ENCODE results near the gene ACTL10.

ACTL10 gene

DNA sequence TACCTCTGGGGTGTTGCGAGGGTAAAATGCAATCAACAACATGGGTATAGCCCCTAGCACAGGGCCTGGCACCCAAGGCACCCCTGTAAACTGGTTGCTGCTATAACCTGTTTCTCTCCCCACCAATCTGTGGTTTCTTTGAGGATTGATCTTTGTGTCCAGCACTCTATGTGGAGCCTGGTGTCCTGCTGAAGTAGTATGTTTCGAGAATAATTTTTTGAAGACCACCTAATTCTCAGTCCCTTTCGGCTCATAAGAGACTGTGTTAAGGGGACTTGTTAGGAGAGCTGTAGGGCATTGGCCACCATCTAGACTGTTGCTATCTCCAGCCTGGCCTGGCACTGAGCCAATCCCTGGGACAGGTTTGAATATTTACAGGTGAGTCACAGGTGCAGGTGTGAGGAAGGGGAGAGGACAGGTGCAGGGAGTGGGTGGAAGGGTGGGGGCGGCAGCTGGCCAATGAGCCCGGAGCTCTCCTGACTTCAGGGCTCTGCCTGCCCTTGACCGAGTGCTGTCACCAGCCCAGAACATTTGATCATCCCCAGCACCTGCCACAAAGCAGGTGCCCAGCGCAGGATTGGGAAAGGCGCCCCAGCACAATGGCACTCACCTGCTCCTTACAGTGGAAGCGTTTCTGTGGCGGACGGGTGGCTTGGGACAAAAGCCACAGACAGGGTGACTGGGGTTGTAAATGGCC is 12.7 kb upstream of the ACTL10 start:
- Mint-ChIP-seq H3K36me3 (ENCODE audit: low read depth) (peaks cover 22% of the 10 kb centered on the region), H3K4me3 (no peak overlapping the region), H3K4me1 (ENCODE audit: low read depth) (peaks cover 8% of the 10 kb centered on the region), H3K27ac (no peak overlapping the region), H3K9me3 (no peaks in the 10 kb centered on the region), H3K27me3 (peaks cover 2% of the 10 kb centered on the region)
- intact Hi-C loops (cut with micrococcal nuclease), result no loop called here

GRCh38 chr20:33654680-33655161 is 12.0 kb upstream of the ACTL10 start:
- Mint-ChIP-seq H3K36me3 (ENCODE audit: low read depth) (peaks cover 28% of the 10 kb centered on the region), H3K4me3 (no peak overlapping the region), H3K9me3 (no peaks in the 10 kb centered on the region), H3K27ac (no peak overlapping the region), H3K27me3 (peaks cover 2% of the 10 kb centered on the region), H3K4me1 (ENCODE audit: low read depth) (peaks cover 8% of the 10 kb centered on the region)
- intact Hi-C loops (cut with micrococcal nuclease), result no loop called here

GRCh38 chr20:33655164-33655563 is 11.6 kb upstream of the ACTL10 start:
- no peak overlapping the region for H3K4me3 Mint-ChIP-seq
- peaks cover 8% of the 10 kb centered on the region for H3K4me1 Mint-ChIP-seq (ENCODE audit: low read depth)

GRCh38 chr20:33656010-33656782 is 10.5 kb upstream of the ACTL10 start:
- H3K27ac Mint-ChIP-seq, result no peak overlapping the region
- H3K36me3 Mint-ChIP-seq (ENCODE audit: low read depth), result peaks cover 34% of the 10 kb centered on the region
- no peak overlapping the region for H3K4me3 Mint-ChIP-seq
- intact Hi-C loops (cut with micrococcal nuclease), result no loop called here
- peaks cover 8% of the 10 kb centered on the region for H3K4me1 Mint-ChIP-seq (ENCODE audit: low read depth)
- H3K27me3 Mint-ChIP-seq, result peaks cover 2% of the 10 kb centered on the region
- H3K9me3 Mint-ChIP-seq, result no peaks in the 10 kb centered on the region

More at GRCh38 chr20:33655164-33655563, 11.6 kb upstream of the ACTL10 start:
- H3K27me3 Mint-ChIP-seq, result peaks cover 2% of the 10 kb centered on the region
- peaks cover 33% of the 10 kb centered on the region for H3K36me3 Mint-ChIP-seq (ENCODE audit: low read depth)
- no peaks in the 10 kb centered on the region for H3K9me3 Mint-ChIP-seq
- no peak overlapping the region for H3K27ac Mint-ChIP-seq
- intact Hi-C loops (cut with micrococcal nuclease), result no loop called here

- no peaks in the 10 kb centered on the region for H3K9me3 Mint-ChIP-seq
- H3K27ac Mint-ChIP-seq, result no peak overlapping the region
- H3K4me1 Mint-ChIP-seq (ENCODE audit: low read depth), result peaks cover 8% of the 10 kb centered on the region
- peaks cover 2% of the 10 kb centered on the region for H3K27me3 Mint-ChIP-seq
- H3K4me3 Mint-ChIP-seq, result no peak overlapping the region
- intact Hi-C loops (cut with micrococcal nuclease), result no loop called here
- peaks cover 34% of the 10 kb centered on the region for H3K36me3 Mint-ChIP-seq (ENCODE audit: low read depth)
Observed at GRCh38 chr20:33656783-33657703, 9.7 kb upstream of the ACTL10 start.

DNA sequence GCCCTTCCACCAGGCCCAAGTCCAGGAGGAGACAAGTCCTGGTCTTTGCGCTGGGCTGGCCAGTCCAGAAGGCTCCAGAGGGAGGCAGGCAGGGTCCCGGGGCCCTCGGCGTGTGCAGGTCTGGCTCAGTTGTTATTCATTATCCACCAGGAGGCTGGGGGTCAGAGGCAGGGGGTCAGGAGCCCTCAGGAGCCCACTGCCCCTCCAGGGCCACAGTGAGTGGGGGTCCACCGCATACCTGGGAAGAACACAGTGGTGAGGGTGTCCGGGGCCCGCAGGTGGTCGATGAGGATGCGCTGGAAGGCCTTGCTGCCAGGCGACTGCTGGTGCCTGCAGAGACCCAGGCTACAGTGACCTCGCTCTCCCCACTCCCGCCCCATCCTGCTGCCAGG is 9.0 kb upstream of the ACTL10 start:
- Mint-ChIP-seq H3K36me3 (ENCODE audit: low read depth) (peaks cover 34% of the 10 kb centered on the region), H3K27ac (no peak overlapping the region), H3K4me3 (no peak overlapping the region), H3K27me3 (peaks cover 2% of the 10 kb centered on the region), H3K9me3 (no peaks in the 10 kb centered on the region), H3K4me1 (ENCODE audit: low read depth) (peaks cover 11% of the 10 kb centered on the region)
- intact Hi-C loops (cut with micrococcal nuclease), result no loop called here

DNA sequence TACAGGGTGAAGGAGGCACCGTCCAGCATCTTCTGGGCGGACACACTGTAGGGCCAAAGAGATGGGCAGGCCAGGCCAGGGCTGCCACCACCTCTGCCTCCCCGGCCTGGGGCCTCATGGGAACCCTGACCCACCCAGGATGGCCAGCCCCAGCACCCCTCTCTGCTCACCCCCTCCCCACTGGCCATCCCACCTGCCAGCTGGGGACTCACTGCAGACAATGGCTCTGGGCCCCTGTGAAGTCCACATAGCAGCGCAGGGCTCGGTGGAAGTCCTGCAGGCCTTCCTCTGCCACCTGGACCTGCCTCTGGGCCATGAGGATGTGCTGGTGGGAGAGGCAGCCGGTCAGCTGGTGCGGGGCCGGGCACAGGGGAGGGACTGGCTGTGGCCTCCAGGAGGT is 8.2 kb upstream of the ACTL10 start:
- H3K9me3 Mint-ChIP-seq, result no peaks in the 10 kb centered on the region
- H3K36me3 Mint-ChIP-seq (ENCODE audit: low read depth), result peaks cover 34% of the 10 kb centered on the region
- no peak overlapping the region for H3K27ac Mint-ChIP-seq
- peaks cover 10% of the 10 kb centered on the region for H3K4me1 Mint-ChIP-seq (ENCODE audit: low read depth)
- peaks cover 2% of the 10 kb centered on the region for H3K27me3 Mint-ChIP-seq
- intact Hi-C loops (cut with micrococcal nuclease), result no loop called here
- H3K4me3 Mint-ChIP-seq, result no peak overlapping the region

GRCh38 chr20:33658929-33659328 is 7.8 kb upstream of the ACTL10 start:
- Mint-ChIP-seq H3K4me1 (ENCODE audit: low read depth) (peaks cover 12% of the 10 kb centered on the region), H3K4me3 (no peak overlapping the region), H3K36me3 (ENCODE audit: low read depth) (peaks cover 34% of the 10 kb centered on the region), H3K27ac (no peak overlapping the region), H3K9me3 (no peaks in the 10 kb centered on the region), H3K27me3 (peaks cover 2% of the 10 kb centered on the region)
- intact Hi-C loops (cut with micrococcal nuclease), result no loop called here

- Mint-ChIP-seq H3K4me3 (no peak overlapping the region), H3K27ac (no peak overlapping the region), H3K9me3 (no peaks in the 10 kb centered on the region), H3K27me3 (peaks cover 2% of the 10 kb centered on the region), H3K36me3 (ENCODE audit: low read depth) (peaks cover 34% of the 10 kb centered on the region), H3K4me1 (ENCODE audit: low read depth) (peaks cover 17% of the 10 kb centered on the region)
- intact Hi-C loops (cut with micrococcal nuclease), result loop anchor here (5.0 to 10.0 kb wide), 3 partner anchors 105 to 335 kb away; partner anchors contain the start of genes CDK5RAP1 and RALY
Observed at GRCh38 chr20:33659341-33660034, 7.3 kb upstream of the ACTL10 start.

DNA sequence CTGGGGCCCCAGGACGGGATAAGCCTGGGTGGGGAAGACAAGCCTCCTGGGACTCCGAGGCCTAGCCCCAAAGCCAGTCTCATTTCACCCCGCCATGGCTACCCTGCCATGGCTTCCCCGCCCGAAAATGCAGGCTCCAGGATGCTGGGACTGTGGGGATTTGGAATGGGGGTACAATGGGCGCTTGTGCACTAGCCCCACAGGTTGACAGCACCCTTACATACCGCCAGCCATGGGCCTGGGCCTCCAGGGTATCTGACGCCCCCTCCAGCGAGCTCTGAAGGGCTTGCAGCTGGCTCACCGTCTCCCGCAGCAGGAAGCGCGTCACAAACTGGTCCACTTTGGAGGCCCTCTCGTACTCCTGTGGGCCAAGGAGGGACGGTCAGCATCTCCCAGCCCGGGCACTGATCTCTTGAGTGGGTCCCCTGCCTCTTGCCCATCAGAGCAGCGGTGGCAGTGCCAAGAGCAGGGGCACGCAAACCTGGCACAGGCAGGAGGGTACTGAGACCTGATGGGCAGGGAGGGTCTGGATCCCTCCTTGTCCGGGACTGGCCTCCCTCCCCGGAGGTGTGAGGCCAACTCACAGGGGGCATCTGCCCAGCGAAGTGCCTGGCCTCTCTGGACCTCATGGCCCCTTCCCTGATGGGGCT is 6.6 kb upstream of the ACTL10 start:
- Mint-ChIP-seq H3K9me3 (no peaks in the 10 kb centered on the region), H3K36me3 (ENCODE audit: low read depth) (peaks cover 34% of the 10 kb centered on the region), H3K27me3 (no peaks in the 10 kb centered on the region), H3K4me3 (no peak overlapping the region), H3K4me1 (ENCODE audit: low read depth) (peaks cover 24% of the 10 kb centered on the region), H3K27ac (no peak overlapping the region)
- intact Hi-C loops (cut with micrococcal nuclease), result loop anchor here (5.0 to 10.0 kb wide), 3 partner anchors 105 to 335 kb away; partner anchors contain the start of genes CDK5RAP1 and RALY

DNA sequence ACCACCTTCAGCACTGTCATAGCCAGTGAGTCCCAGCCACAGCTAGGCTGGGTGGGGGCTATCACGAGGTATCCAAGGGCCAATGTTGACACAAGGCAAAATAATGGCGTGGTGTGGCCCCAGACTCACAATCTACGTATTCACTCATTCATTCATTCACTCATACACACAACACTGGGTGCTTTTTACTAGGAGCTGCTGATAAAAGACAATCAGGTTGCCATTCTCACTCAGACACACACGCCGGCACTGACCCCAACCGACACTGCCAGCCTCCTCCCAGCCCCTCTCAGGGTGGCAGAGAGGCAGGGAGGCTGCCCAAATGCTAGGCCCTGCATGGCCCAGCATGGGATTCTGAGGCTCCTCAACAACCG is 6.1 kb upstream of the ACTL10 start:
- peaks cover 34% of the 10 kb centered on the region for H3K36me3 Mint-ChIP-seq (ENCODE audit: low read depth)
- intact Hi-C loops (cut with micrococcal nuclease), result loop anchor here (5.0 to 10.0 kb wide), 3 partner anchors 106 to 334 kb away; partner anchors contain the start of genes CDK5RAP1 and RALY
- no peaks in the 10 kb centered on the region for H3K9me3 Mint-ChIP-seq
- no peak overlapping the region for H3K27ac Mint-ChIP-seq
- H3K4me3 Mint-ChIP-seq, result no peak overlapping the region
- peaks cover 28% of the 10 kb centered on the region for H3K4me1 Mint-ChIP-seq (ENCODE audit: low read depth)
- H3K27me3 Mint-ChIP-seq, result no peaks in the 10 kb centered on the region

DNA sequence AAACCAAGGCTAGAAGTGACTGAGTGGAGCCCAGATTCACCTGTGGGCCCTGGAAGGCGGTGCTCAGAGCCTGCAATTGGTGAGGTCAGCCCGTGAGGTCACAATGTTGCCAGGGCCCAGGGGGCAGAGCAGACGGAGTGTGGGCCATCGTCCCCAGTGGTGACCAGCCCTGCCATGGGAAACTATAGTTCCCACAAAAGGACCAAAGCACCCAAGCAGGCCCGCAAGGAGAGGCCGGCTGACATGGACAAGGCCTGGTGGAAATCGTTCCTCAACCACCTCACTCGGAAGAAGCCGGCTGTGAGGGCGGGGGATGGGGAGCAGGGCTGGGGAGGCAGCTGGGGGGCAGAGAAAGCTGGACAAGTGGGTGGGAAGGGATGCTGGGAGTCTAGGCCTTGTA is 4.6 kb upstream of the ACTL10 start, which contains the start of gene C20orf144:
TSS of gene C20orf144 (plus strand) at position 156 of the 400 bp plus-strand sequence. CDS start at position 175, 19 bp downstream.
- Mint-ChIP-seq H3K4me3 (peak within 1 kb of the TSS; percentile 87), H3K36me3 (ENCODE audit: low read depth) (peaks cover 31% of the 10 kb centered on the region), H3K4me1 (ENCODE audit: low read depth) (peaks cover 40% of the 10 kb centered on the region), H3K27ac (peak within 1 kb of the TSS; percentile 83), H3K27me3 (no peaks in the 10 kb centered on the region), H3K9me3 (no peaks in the 10 kb centered on the region)
- intact Hi-C loops (cut with micrococcal nuclease), result loop anchor here (5.0 to 10.0 kb wide), 3 partner anchors 107 to 333 kb away; partner anchors contain the start of genes CDK5RAP1 and RALY
